ENCODE measurements around the gene SMARCC2. TPM values are rescaled to one million over a fixed set of nuclear protein-coding genes. Genes with fewer than 3 reads are reported as not detected.

Gene SMARCC2
- total and polyA plus RNA-seq, 9 of the 15 experiments (the other 6 are each of a cell fraction or from before 2014, with no cell fraction given): 11.9 to 86.0 (median 36.6) TPM

DNA sequence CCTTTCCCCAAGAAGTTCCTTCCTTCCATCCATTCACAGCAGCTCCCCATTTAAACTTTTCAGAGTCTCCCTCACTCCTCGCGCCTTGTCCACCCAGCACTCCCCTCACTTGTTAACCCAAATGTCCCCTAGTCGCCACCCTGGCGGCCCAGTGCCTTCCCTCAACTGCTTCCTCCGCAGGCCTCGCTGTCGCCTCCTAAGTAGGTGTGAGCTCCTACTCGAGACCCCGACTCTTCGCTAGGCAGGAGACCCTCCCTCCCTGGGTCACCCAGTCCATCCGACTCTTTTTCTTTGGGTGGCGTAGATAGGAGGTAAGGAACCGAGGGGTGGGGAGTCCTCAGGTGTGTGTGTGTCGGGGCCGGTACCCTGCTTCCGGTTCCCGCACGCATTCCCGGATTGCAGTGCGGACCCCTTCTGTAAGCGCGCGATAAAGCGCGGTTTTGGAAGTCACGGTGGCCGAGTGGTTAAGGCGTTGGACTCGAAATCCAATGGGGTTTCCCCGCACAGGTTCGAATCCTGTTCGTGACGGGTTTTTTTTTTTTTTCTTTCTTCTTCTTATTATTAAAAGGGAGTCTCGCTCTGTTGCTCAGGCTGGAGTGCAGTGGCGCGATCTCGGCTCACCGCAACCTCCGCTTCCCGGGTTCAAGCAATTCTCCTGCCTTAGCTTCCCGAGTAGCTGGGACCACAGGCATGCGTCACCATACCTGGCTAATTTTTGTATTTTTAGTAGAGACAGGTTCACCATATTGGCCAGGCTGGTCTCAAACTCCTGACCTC lies 823 bp upstream of the SMARCC2 start (continued):
- TF ChIP-seq OTX1 (CRISPR knock-in tag; IDR thresholded peaks at IDR 0.05) (no peak), RBM25 (IDR thresholded peaks at IDR 0.05; ENCODE audit: low read depth, low read length, severe bottlenecking) (no peak), POLR2AphosphoS2 (IDR thresholded peaks at IDR 0.05; ENCODE audit: low read length) (no peak), ZC3H11A (IDR thresholded peaks at IDR 0.05; ENCODE audit: low read depth, low read length) (no peak; the same call in 1 of the 2 replicates), SMARCA5 (IDR thresholded peaks at IDR 0.05) (no peak; the same call in 1 of the 2 replicates), PTTG1 (tag; IDR thresholded peaks at IDR 0.05; ENCODE audit: low read depth) (no peak), U2AF1 (optimal IDR thresholded peaks at IDR 0.05; ENCODE audit: low read depth, low read length) (no peak), TCF3 (CRISPR knock-in tag; IDR thresholded peaks at IDR 0.05) (no peak), PHTF2 (CRISPR knock-in tag; IDR thresholded peaks at IDR 0.05) (no peak), SETDB1 (IDR thresholded peaks at IDR 0.05; ENCODE audit: low read length) (no peak), ZNF707 (CRISPR knock-in tag; conservative IDR thresholded peaks at IDR 0.05) (no peak)
- TF ChIP-seq, protein P1, sequence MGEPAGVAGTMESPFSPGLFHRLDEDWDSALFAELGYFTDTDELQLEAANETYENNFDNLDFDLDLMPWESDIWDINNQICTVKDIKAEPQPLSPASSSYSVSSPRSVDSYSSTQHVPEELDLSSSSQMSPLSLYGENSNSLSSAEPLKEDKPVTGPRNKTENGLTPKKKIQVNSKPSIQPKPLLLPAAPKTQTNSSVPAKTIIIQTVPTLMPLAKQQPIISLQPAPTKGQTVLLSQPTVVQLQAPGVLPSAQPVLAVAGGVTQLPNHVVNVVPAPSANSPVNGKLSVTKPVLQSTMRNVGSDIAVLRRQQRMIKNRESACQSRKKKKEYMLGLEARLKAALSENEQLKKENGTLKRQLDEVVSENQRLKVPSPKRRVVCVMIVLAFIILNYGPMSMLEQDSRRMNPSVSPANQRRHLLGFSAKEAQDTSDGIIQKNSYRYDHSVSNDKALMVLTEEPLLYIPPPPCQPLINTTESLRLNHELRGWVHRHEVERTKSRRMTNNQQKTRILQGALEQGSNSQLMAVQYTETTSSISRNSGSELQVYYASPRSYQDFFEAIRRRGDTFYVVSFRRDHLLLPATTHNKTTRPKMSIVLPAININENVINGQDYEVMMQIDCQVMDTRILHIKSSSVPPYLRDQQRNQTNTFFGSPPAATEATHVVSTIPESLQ (CRISPR knock-in tag; IDR thresholded peaks at IDR 0.05): no peak
- TF ChIP-seq, protein P2, sequence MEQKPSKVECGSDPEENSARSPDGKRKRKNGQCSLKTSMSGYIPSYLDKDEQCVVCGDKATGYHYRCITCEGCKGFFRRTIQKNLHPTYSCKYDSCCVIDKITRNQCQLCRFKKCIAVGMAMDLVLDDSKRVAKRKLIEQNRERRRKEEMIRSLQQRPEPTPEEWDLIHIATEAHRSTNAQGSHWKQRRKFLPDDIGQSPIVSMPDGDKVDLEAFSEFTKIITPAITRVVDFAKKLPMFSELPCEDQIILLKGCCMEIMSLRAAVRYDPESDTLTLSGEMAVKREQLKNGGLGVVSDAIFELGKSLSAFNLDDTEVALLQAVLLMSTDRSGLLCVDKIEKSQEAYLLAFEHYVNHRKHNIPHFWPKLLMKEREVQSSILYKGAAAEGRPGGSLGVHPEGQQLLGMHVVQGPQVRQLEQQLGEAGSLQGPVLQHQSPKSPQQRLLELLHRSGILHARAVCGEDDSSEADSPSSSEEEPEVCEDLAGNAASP (IDR thresholded peaks at IDR 0.05): no peak
- TF ChIP-seq, protein P3, sequence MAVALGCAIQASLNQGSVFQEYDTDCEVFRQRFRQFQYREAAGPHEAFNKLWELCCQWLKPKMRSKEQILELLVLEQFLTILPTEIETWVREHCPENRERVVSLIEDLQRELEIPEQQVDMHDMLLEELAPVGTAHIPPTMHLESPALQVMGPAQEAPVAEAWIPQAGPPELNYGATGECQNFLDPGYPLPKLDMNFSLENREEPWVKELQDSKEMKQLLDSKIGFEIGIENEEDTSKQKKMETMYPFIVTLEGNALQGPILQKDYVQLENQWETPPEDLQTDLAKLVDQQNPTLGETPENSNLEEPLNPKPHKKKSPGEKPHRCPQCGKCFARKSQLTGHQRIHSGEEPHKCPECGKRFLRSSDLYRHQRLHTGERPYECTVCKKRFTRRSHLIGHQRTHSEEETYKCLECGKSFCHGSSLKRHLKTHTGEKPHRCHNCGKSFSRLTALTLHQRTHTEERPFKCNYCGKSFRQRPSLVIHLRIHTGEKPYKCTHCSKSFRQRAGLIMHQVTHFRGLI (CRISPR knock-in tag; IDR thresholded peaks at IDR 0.05): no peak
- TF ChIP-seq, protein P4, sequence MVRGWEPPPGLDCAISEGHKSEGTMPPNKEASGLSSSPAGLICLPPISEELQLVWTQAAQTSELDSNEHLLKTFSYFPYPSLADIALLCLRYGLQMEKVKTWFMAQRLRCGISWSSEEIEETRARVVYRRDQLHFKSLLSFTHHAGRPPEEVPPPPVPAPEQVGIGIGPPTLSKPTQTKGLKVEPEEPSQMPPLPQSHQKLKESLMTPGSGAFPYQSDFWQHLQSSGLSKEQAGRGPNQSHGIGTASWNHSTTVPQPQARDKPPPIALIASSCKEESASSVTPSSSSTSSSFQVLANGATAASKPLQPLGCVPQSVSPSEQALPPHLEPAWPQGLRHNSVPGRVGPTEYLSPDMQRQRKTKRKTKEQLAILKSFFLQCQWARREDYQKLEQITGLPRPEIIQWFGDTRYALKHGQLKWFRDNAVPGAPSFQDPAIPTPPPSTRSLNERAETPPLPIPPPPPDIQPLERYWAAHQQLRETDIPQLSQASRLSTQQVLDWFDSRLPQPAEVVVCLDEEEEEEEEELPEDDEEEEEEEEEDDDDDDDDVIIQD (CRISPR knock-in tag; IDR thresholded peaks at IDR 0.05): no peak
- TF ChIP-seq, protein P5, sequence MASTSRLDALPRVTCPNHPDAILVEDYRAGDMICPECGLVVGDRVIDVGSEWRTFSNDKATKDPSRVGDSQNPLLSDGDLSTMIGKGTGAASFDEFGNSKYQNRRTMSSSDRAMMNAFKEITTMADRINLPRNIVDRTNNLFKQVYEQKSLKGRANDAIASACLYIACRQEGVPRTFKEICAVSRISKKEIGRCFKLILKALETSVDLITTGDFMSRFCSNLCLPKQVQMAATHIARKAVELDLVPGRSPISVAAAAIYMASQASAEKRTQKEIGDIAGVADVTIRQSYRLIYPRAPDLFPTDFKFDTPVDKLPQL (IDR thresholded peaks at IDR 0.05; ENCODE audit: extremely low read depth, insufficient read length): no peak

Measured in K562 (cell line).